Endothelial cell of umbilical vein (primary cell): ENCODE measurements around the gene ILKAP. TPM values are rescaled to one million over a fixed set of nuclear protein-coding genes. Genes with fewer than 3 reads are reported as not detected.

ENCODE experiments used
- BruUV-seq: library from RNA; stranded (reverse); fragments of 400-500 nt; replicated peaks from 2 replicates; lab custom pipeline; 2021; lab: Mats Ljungman, UMichigan
- CTCF ChIA-PET: fragments of 300-600, 350-600 bp; sonication (Branson Sonifier 250); formaldehyde crosslinking; loops from one replicate; lab custom pipeline; 2021; ENCODE audit warnings: antibody characterized with exemption, inconsistent platforms; lab: Charles Lee
- POLR2A ChIA-PET: fragments of 300-600, 350-600 bp; sonication (Branson Sonifier 250); formaldehyde crosslinking; loops from one replicate; lab custom pipeline; 2021; ENCODE audit warnings: antibody characterized with exemption, inconsistent platforms; lab: Charles Lee
- DNase-seq: peaks from one replicate; pipeline ENCODE4 v3.0.0-alpha.2; 2011; ENCODE audit warnings: low read depth, low spot score
- FAIRE-seq: peaks from 2 replicates; lab custom pipeline; 2011; peaks lifted over from hg19 to GRCh38; lab: Jason Lieb, UNC
- H2AFZ ChIP-seq: 2 replicates; pipeline ENCODE4 v1.6.0; 2012; ENCODE audit warnings: low read depth, low read length, control low read depth, inconsistent platforms
- H3K27ac ChIP-seq: 2 replicates; pipeline ENCODE4 v1.5.1; 2011; ENCODE audit warnings: low read depth, mild to moderate bottlenecking, control low read depth, low read length, moderate library complexity; ENCODE audit not compliant: insufficient read depth
- H3K27me3 ChIP-seq, 2 experiments: 2 replicates each; pipeline versions ENCODE4 v1.6.0 to v1.6.1; 2011; ENCODE audit warnings: low read length in 2 of 2, mixed read lengths in 1 of 2; ENCODE audit not compliant: control insufficient read depth in 2 of 2, insufficient read depth in 2 of 2
- H3K36me3 ChIP-seq, 2 experiments: 2 replicates in 1 of 2; 3 replicates in 1 of 2; pipeline ENCODE4 v1.5.1; 2011; ENCODE audit warnings: low read length in 2 of 2, mild to moderate bottlenecking in 1 of 2, moderate library complexity in 1 of 2; ENCODE audit not compliant: control insufficient read depth in 2 of 2, insufficient read depth in 2 of 2; ENCODE audit errors: extremely low read depth in 1 of 2
- H3K4me1 ChIP-seq: 3 replicates; pipeline ENCODE4 v1.5.1; 2011; ENCODE audit warnings: mild to moderate bottlenecking, low read length; ENCODE audit not compliant: control insufficient read depth, insufficient read depth; ENCODE audit errors: extremely low read depth
- H3K4me2 ChIP-seq: 2 replicates; pipeline ENCODE4 v1.6.1; 2011; ENCODE audit warnings: low read length, control low read depth, mixed read lengths; ENCODE audit not compliant: insufficient read depth
- H3K4me3 ChIP-seq, 3 experiments: fragments of 200-600 bp in 1 of 3; sonication (generic), shearing (Covaris generic) in 1 of 3; replicated peaks in 1 of 3; 2 replicates each; pipeline ENCODE4 v1.5.1; 2011 to 2016; ENCODE audit warnings: control low read depth in 3 of 3, low read length in 3 of 3, mild to moderate bottlenecking in 2 of 3, inconsistent platforms in 1 of 3, low read depth in 1 of 3, moderate library complexity in 1 of 3; ENCODE audit not compliant: insufficient read depth in 1 of 3
- H3K79me2 ChIP-seq: 2 replicates; pipeline ENCODE4 v1.6.0; 2012; ENCODE audit warnings: low read length, inconsistent platforms; ENCODE audit not compliant: control insufficient read depth, insufficient read depth
- H3K9ac ChIP-seq: replicated peaks from 2 replicates; pipeline ENCODE3; 2011; ENCODE audit warnings: low read length, control low read depth; ENCODE audit not compliant: insufficient read depth; ENCODE audit errors: extremely low read depth
- H3K9me1 ChIP-seq: replicated peaks from 3 replicates; pipeline ENCODE4 v1.6.0; 2011; ENCODE audit warnings: mild to moderate bottlenecking, low read length; ENCODE audit not compliant: control insufficient read depth, insufficient read depth; ENCODE audit errors: extremely low read depth
- H3K9me3 ChIP-seq: replicated peaks from 2 replicates; pipeline ENCODE4 v1.5.1; 2012; ENCODE audit warnings: low read length, inconsistent platforms; ENCODE audit not compliant: control insufficient read depth, insufficient read depth
- H4K20me1 ChIP-seq: replicated peaks from 2 replicates; pipeline ENCODE3; 2011; ENCODE audit warnings: mild to moderate bottlenecking, low read length; ENCODE audit not compliant: control insufficient read depth, insufficient read depth; ENCODE audit errors: extremely low read depth
- CTCF ChIP-seq, 2 donors: IDR thresholded peaks; 1 replicate in 1 of 2; 2 replicates in 1 of 2; pipeline ENCODE4 v1.5.1; 2011; ENCODE audit warnings: low read length in 2 of 2, mild to moderate bottlenecking in 2 of 2, moderate library complexity in 2 of 2, control low read depth in 1 of 2, inconsistent platforms in 1 of 2, low read depth in 1 of 2; ENCODE audit not compliant: insufficient read depth in 1 of 2; ENCODE audit errors: extremely low read depth in 1 of 2
- EZH2 ChIP-seq: IDR thresholded peaks from 2 replicates; pipeline ENCODE4 v1.6.1; 2012; ENCODE audit warnings: borderline replicate concordance, low read depth, mild to moderate bottlenecking, moderate library complexity, low read length, inconsistent platforms; ENCODE audit not compliant: severe bottlenecking
- FOS ChIP-seq: IDR thresholded peaks from 2 replicates; pipeline ENCODE4 v1.6.1; 2011; ENCODE audit warnings: mild to moderate bottlenecking, low read length, moderate library complexity, borderline replicate concordance; ENCODE audit not compliant: insufficient read depth
- GATA2 ChIP-seq: IDR thresholded peaks from 2 replicates; pipeline ENCODE4 v1.7.0; 2011; ENCODE audit warnings: low read depth, mild to moderate bottlenecking, moderate library complexity, mixed read lengths, low read length; ENCODE audit not compliant: insufficient read length, insufficient read depth
- JUN ChIP-seq: IDR thresholded peaks from 2 replicates; pipeline ENCODE4 v1.6.1; 2011; ENCODE audit warnings: borderline replicate concordance, low read depth; ENCODE audit not compliant: insufficient read length, insufficient read depth
- MYC ChIP-seq: IDR thresholded peaks from one replicate; pipeline ENCODE4 v1.6.1; 2011; ENCODE audit warnings: mild to moderate bottlenecking, low read depth, low read length
- POLR2A ChIP-seq: IDR thresholded peaks from 2 replicates; pipeline ENCODE4 v1.6.1; 2012; ENCODE audit warnings: low read depth, mild to moderate bottlenecking, control low read depth, low read length
- POLR2AphosphoS5 ChIP-seq: IDR thresholded peaks from 2 replicates; pipeline ENCODE4 v1.6.1; 2012; ENCODE audit warnings: low read depth, mild to moderate bottlenecking, control low read depth, low read length, moderate library complexity; ENCODE audit not compliant: insufficient read depth
- dilution Hi-C: fragments of 300-500 bp; cut with MboI; formaldehyde crosslinking; loops from one replicate; pipeline ENCODE4 v1.15.0; 2019; ENCODE audit warnings: low sequenced_read_pairs; ENCODE audit not compliant: extremely low pct_ligation_motif_present
- intact Hi-C: fragments of 100-400 bp; cut with micrococcal nuclease; formaldehyde crosslinking; loops from one replicate; pipeline ENCODE4 v1.10.0; 2022
- polyA plus RNA-seq, 4 experiments: library from polyadenylated mRNA; depleted of rRNA in 3 of 4; stranded (reverse) in 3 of 4; unstranded in 1 of 4; fragments of >200 nt; gene quantifications; 2 replicates each; pipeline versions ENCODE4 v1.2.1 to v1.2.3, GENCODE V29; 2011 to 2012; ENCODE audit warnings: missing spikeins in 1 of 4
- total RNA-seq: library from RNA; stranded (reverse); gene quantifications from 2 replicates; pipeline ENCODE4 v1.2.3, GENCODE V29; 2021
- TF ChIP-seq, protein P1 (sequence below): IDR thresholded peaks from 2 replicates; pipeline ENCODE4 v1.6.1; 2011; ENCODE audit not compliant: insufficient read depth, insufficient read length

The ILKAP gene
- total and polyA plus RNA-seq, 2 donors (not counting 3 experiments of a cell fraction or from before 2014, with no cell fraction given), result 49.2 to 49.8 TPM

DNA sequence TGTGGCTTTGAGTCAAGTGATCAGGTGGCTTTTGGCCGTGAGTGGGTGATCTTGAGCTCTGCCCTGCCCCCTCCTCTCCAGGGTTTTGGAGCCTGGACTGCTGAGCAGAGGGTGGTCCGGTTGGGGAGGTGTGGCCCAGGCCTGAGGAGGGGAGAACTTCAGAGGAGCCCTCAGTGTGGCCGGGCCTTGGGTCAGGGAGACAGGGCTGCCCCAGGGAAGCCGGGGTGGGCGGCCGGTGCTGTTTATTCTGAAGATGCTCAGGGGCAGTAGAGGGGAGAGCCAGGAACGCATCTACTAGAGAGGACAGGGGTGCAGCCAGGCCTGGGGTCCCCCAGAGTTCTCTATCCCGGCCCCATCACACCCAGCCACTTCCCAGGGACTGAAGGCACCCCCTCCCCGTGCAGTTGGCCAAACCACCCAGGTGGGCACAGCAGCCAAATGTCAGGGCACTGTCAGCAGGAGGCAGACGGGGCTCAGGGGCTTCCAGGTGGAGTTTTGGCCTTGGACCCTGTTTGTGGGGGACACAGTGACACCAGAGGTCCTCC, 43.8 kb downstream of the ILKAP start:
- Histone ChIP-seq H2AFZ (no peak overlapping the region), H3K27me3 (peaks cover 4 to 13% of the 10 kb centered on the region in 2 experiments), H3K79me2 (no peaks in the 10 kb centered on the region), H3K9me1 (no peaks in the 10 kb centered on the region), H3K9ac (no peak overlapping the region), H4K20me1 (no peaks in the 10 kb centered on the region), H3K4me1 (no peaks in the 10 kb centered on the region), H3K4me3 (no peak overlapping the region), H3K4me2 (no peak overlapping the region), H3K9me3 (no peaks in the 10 kb centered on the region), H3K36me3 (no peaks in the 10 kb centered on the region), H3K27ac (no peak overlapping the region)
- DNase-seq, result no peak
- TF ChIP-seq POLR2A (no peak), CTCF (IDR thresholded peaks at IDR 0.05; ENCODE audit: extremely low read depth in 1 of 2, insufficient read depth in 1 of 2, low read depth in 1 of 2, low read length in 2 of 2) (no peak), FOS (no peak), EZH2 (no peak), MYC (no peak), GATA2 (no peak), POLR2AphosphoS5 (no peak), JUN (no peak)
- TF ChIP-seq, protein P1, sequence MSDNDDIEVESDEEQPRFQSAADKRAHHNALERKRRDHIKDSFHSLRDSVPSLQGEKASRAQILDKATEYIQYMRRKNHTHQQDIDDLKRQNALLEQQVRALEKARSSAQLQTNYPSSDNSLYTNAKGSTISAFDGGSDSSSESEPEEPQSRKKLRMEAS, result no peak
- BruUV-seq, result no TSS peak
- FAIRE-seq, result no peak
- dilution Hi-C loops, result no loop called here
- intact Hi-C loops, result loop anchor here (1.0 to 2.0 kb wide), 2 partner anchors 43 to 104 kb away; partner anchors contain the start of gene ILKAP
- POLR2A ChIA-PET, result no interaction called here
- CTCF ChIA-PET, result interaction anchor here (1.3 to 3.2 kb wide), 4 partner anchors 8 to 104 kb away, joined by 4 to 35 read pairs (median 8); no protein-coding TSS in a partner anchor
